Measurements from ENCODE around the gene CATSPERZ.
"Not testable (repeated sequence)": the region's sequence is repeated elsewhere in the genome, so short reads cannot be mapped to it uniquely, and the experiment has no call there.

Gene CATSPERZ

GRCh38 chr11:64321026-64321425, 20.9 kb downstream of the CATSPERZ start:
- DNase-seq (ENCODE audit: low spot score), result no peak

GRCh38 chr11:64321533-64321932, 21.4 kb downstream of the CATSPERZ start:
- no peak for DNase-seq (ENCODE audit: low spot score)

GRCh38 chr11:64322925-64323260, 22.7 kb downstream of the CATSPERZ start:
- no peak for DNase-seq (ENCODE audit: low spot score)

GRCh38 chr11:64323373-64323772, 23.2 kb downstream of the CATSPERZ start:
- no peak for DNase-seq (ENCODE audit: low spot score)

- not testable (repeated sequence) for DNase-seq (ENCODE audit: low spot score)
Measured at GRCh38 chr11:64323984-64324383, 23.8 kb downstream of the CATSPERZ start.

GRCh38 chr11:64324692-64325469, 24.7 kb downstream of the CATSPERZ start:
- DNase-seq (ENCODE audit: low spot score), result no peak

- no peak for DNase-seq (ENCODE audit: low spot score)
Measured at GRCh38 chr11:64327375-64327774, 27.2 kb downstream of the CATSPERZ start.

- no peak for DNase-seq (ENCODE audit: low spot score)
Measured at GRCh38 chr11:64327993-64328392, 27.8 kb downstream of the CATSPERZ start.

- DNase-seq (ENCODE audit: low spot score), result no peak
Measured at GRCh38 chr11:64330888-64331287, 30.7 kb downstream of the CATSPERZ start.

- DNase-seq (ENCODE audit: low spot score), result peak; percentile 95
Measured at GRCh38 chr11:64331569-64332371, 31.6 kb downstream of the CATSPERZ start.

- DNase-seq (ENCODE audit: low spot score), result no peak
Measured at GRCh38 chr11:64333556-64333955, 33.4 kb downstream of the CATSPERZ start.

GRCh38 chr11:64334764-64335735, 34.9 kb downstream of the CATSPERZ start:
- DNase-seq (ENCODE audit: low spot score), result peak; percentile 98

- DNase-seq (ENCODE audit: low spot score), result no peak
Measured at GRCh38 chr11:64337538-64338249, 37.5 kb downstream of the CATSPERZ start.

GRCh38 chr11:64338716-64339115, 38.6 kb downstream of the CATSPERZ start:
- no peak for DNase-seq (ENCODE audit: low spot score)

- no peak for DNase-seq (ENCODE audit: low spot score)
Measured at GRCh38 chr11:64339286-64339685, 39.1 kb downstream of the CATSPERZ start.

- no peak for DNase-seq (ENCODE audit: low spot score)
Measured at GRCh38 chr11:64339754-64340408, 39.7 kb downstream of the CATSPERZ start, which contains the start of gene CCDC88B. Gene CCDC88B, plus strand, starts transcription at chr11:64340204. Its CDS starts 63 bp downstream, at chr11:64340267.

GRCh38 chr11:64340671-64341335, 40.6 kb downstream of the CATSPERZ start:
- DNase-seq (ENCODE audit: low spot score), result no peak

- no peak for DNase-seq (ENCODE audit: low spot score)
Measured at GRCh38 chr11:64341429-64341828, 41.3 kb downstream of the CATSPERZ start.

- peak; percentile 93 for DNase-seq (ENCODE audit: low spot score)
Measured at GRCh38 chr11:64341851-64342791, 42.0 kb downstream of the CATSPERZ start.

All from RKO (cell line).